ENCODE data around the gene SLC35G6.

The SLC35G6 gene

GRCh38 chr17:7502987-7503386 is 21.7 kb downstream of the SLC35G6 start:
- no peaks in the 10 kb centered on the region for H3K4me1 ChIP-seq (ENCODE audit: control insufficient read depth, insufficient read depth, low read length)
- no peak overlapping the region for H3K9ac ChIP-seq (ENCODE audit: low read length)
- H3K9me3 ChIP-seq (ENCODE audit: control insufficient read depth, low read length): no peaks in the 10 kb centered on the region
- H3K36me3 ChIP-seq (ENCODE audit: control insufficient read depth, insufficient read depth, low read length): peaks cover 42% of the 10 kb centered on the region
- no peak overlapping the region for H3K4me3 ChIP-seq (ENCODE audit: low read length)
- no peaks in the 10 kb centered on the region for H3K27me3 ChIP-seq (ENCODE audit: control insufficient read depth, insufficient read depth, low read length)

GRCh38 chr17:7503521-7503920 is 22.3 kb downstream of the SLC35G6 start:
- no peak overlapping the region for H3K4me3 ChIP-seq (ENCODE audit: low read length)
- H3K27me3 ChIP-seq (ENCODE audit: control insufficient read depth, insufficient read depth, low read length): no peaks in the 10 kb centered on the region
- peaks cover 47% of the 10 kb centered on the region for H3K36me3 ChIP-seq (ENCODE audit: control insufficient read depth, insufficient read depth, low read length)
- H3K9ac ChIP-seq (ENCODE audit: low read length): no peak overlapping the region
- H3K4me1 ChIP-seq (ENCODE audit: control insufficient read depth, insufficient read depth, low read length): no peaks in the 10 kb centered on the region
- no peaks in the 10 kb centered on the region for H3K9me3 ChIP-seq (ENCODE audit: control insufficient read depth, low read length)

- Histone ChIP-seq H3K4me1 (ENCODE audit: control insufficient read depth, insufficient read depth, low read length) (no peaks in the 10 kb centered on the region), H3K27me3 (ENCODE audit: control insufficient read depth, insufficient read depth, low read length) (no peaks in the 10 kb centered on the region), H3K4me3 (ENCODE audit: low read length) (no peak overlapping the region), H3K9ac (ENCODE audit: low read length) (no peak overlapping the region), H3K36me3 (ENCODE audit: control insufficient read depth, insufficient read depth, low read length) (peaks cover 40% of the 10 kb centered on the region), H3K9me3 (ENCODE audit: control insufficient read depth, low read length) (no peaks in the 10 kb centered on the region)
Observed at GRCh38 chr17:7508145-7508544, 26.9 kb downstream of the SLC35G6 start.

- H3K9me3 ChIP-seq (ENCODE audit: control insufficient read depth, low read length): no peaks in the 10 kb centered on the region
- H3K27me3 ChIP-seq (ENCODE audit: control insufficient read depth, insufficient read depth, low read length): no peaks in the 10 kb centered on the region
- H3K4me3 ChIP-seq (ENCODE audit: low read length): no peak overlapping the region
- peaks cover 38% of the 10 kb centered on the region for H3K36me3 ChIP-seq (ENCODE audit: control insufficient read depth, insufficient read depth, low read length)
- no peak overlapping the region for H3K9ac ChIP-seq (ENCODE audit: low read length)
- H3K4me1 ChIP-seq (ENCODE audit: control insufficient read depth, insufficient read depth, low read length): no peaks in the 10 kb centered on the region
Observed at GRCh38 chr17:7508846-7509245, 27.6 kb downstream of the SLC35G6 start.

GRCh38 chr17:7509937-7510336 is 28.7 kb downstream of the SLC35G6 start:
- Histone ChIP-seq H3K9ac (ENCODE audit: low read length) (no peak overlapping the region), H3K4me1 (ENCODE audit: control insufficient read depth, insufficient read depth, low read length) (peaks cover under 1% of the 10 kb centered on the region), H3K27me3 (ENCODE audit: control insufficient read depth, insufficient read depth, low read length) (no peaks in the 10 kb centered on the region), H3K36me3 (ENCODE audit: control insufficient read depth, insufficient read depth, low read length) (peaks cover 41% of the 10 kb centered on the region), H3K9me3 (ENCODE audit: control insufficient read depth, low read length) (no peaks in the 10 kb centered on the region), H3K4me3 (ENCODE audit: low read length) (no peak overlapping the region)

- no peak overlapping the region for H3K9ac ChIP-seq (ENCODE audit: low read length)
- H3K4me3 ChIP-seq (ENCODE audit: low read length): no peak overlapping the region
- no peaks in the 10 kb centered on the region for H3K9me3 ChIP-seq (ENCODE audit: control insufficient read depth, low read length)
- no peaks in the 10 kb centered on the region for H3K27me3 ChIP-seq (ENCODE audit: control insufficient read depth, insufficient read depth, low read length)
- H3K4me1 ChIP-seq (ENCODE audit: control insufficient read depth, insufficient read depth, low read length): peaks cover 9% of the 10 kb centered on the region
- H3K36me3 ChIP-seq (ENCODE audit: control insufficient read depth, insufficient read depth, low read length): peaks cover 41% of the 10 kb centered on the region
Observed at GRCh38 chr17:7511108-7511507, 29.9 kb downstream of the SLC35G6 start.

- Histone ChIP-seq H3K9ac (ENCODE audit: low read length) (no peak overlapping the region), H3K27me3 (ENCODE audit: control insufficient read depth, insufficient read depth, low read length) (no peaks in the 10 kb centered on the region), H3K9me3 (ENCODE audit: control insufficient read depth, low read length) (no peaks in the 10 kb centered on the region), H3K4me3 (ENCODE audit: low read length) (no peak overlapping the region), H3K36me3 (ENCODE audit: control insufficient read depth, insufficient read depth, low read length) (peaks cover 41% of the 10 kb centered on the region), H3K4me1 (ENCODE audit: control insufficient read depth, insufficient read depth, low read length) (peaks cover 14% of the 10 kb centered on the region)
Observed at GRCh38 chr17:7512105-7512504, 30.9 kb downstream of the SLC35G6 start.

- Histone ChIP-seq H3K36me3 (ENCODE audit: control insufficient read depth, insufficient read depth, low read length) (peaks cover 40% of the 10 kb centered on the region), H3K27me3 (ENCODE audit: control insufficient read depth, insufficient read depth, low read length) (no peaks in the 10 kb centered on the region), H3K9me3 (ENCODE audit: control insufficient read depth, low read length) (no peaks in the 10 kb centered on the region), H3K4me1 (ENCODE audit: control insufficient read depth, insufficient read depth, low read length) (peaks cover 14% of the 10 kb centered on the region), H3K4me3 (ENCODE audit: low read length) (no peak overlapping the region), H3K9ac (ENCODE audit: low read length) (no peak overlapping the region)
Observed at GRCh38 chr17:7512824-7513540, 31.7 kb downstream of the SLC35G6 start.

- no peak overlapping the region for H3K9ac ChIP-seq (ENCODE audit: low read length)
- no peaks in the 10 kb centered on the region for H3K9me3 ChIP-seq (ENCODE audit: control insufficient read depth, low read length)
- H3K36me3 ChIP-seq (ENCODE audit: control insufficient read depth, insufficient read depth, low read length): peaks cover 31% of the 10 kb centered on the region
- peaks cover 14% of the 10 kb centered on the region for H3K4me1 ChIP-seq (ENCODE audit: control insufficient read depth, insufficient read depth, low read length)
- H3K27me3 ChIP-seq (ENCODE audit: control insufficient read depth, insufficient read depth, low read length): no peaks in the 10 kb centered on the region
- no peak overlapping the region for H3K4me3 ChIP-seq (ENCODE audit: low read length)
Observed at GRCh38 chr17:7513850-7514419, 32.7 kb downstream of the SLC35G6 start.

GRCh38 chr17:7515911-7516610 is 34.8 kb downstream of the SLC35G6 start:
- peak overlapping the region; percentile 45 for H3K9ac ChIP-seq (ENCODE audit: low read length)

GRCh38 chr17:7523033-7523432 is 41.8 kb downstream of the SLC35G6 start:
- Histone ChIP-seq H3K9me3 (ENCODE audit: control insufficient read depth, low read length) (no peaks in the 10 kb centered on the region), H3K9ac (ENCODE audit: low read length) (no peak overlapping the region), H3K27me3 (ENCODE audit: control insufficient read depth, insufficient read depth, low read length) (no peaks in the 10 kb centered on the region), H3K4me1 (ENCODE audit: control insufficient read depth, insufficient read depth, low read length) (no peaks in the 10 kb centered on the region), H3K4me3 (ENCODE audit: low read length) (no peak overlapping the region), H3K36me3 (ENCODE audit: control insufficient read depth, insufficient read depth, low read length) (no peaks in the 10 kb centered on the region)

More at GRCh38 chr17:7515911-7516610, 34.8 kb downstream of the SLC35G6 start:
- peaks cover 26% of the 10 kb centered on the region for H3K36me3 ChIP-seq (ENCODE audit: control insufficient read depth, insufficient read depth, low read length)
- no peak overlapping the region for H3K4me3 ChIP-seq (ENCODE audit: low read length)
- H3K27me3 ChIP-seq (ENCODE audit: control insufficient read depth, insufficient read depth, low read length): no peaks in the 10 kb centered on the region
- H3K9me3 ChIP-seq (ENCODE audit: control insufficient read depth, low read length): no peaks in the 10 kb centered on the region
- peaks cover 14% of the 10 kb centered on the region for H3K4me1 ChIP-seq (ENCODE audit: control insufficient read depth, insufficient read depth, low read length)

- Histone ChIP-seq H3K9me3 (ENCODE audit: control insufficient read depth, low read length) (no peaks in the 10 kb centered on the region), H3K9ac (ENCODE audit: low read length) (no peak overlapping the region), H3K36me3 (ENCODE audit: control insufficient read depth, insufficient read depth, low read length) (no peaks in the 10 kb centered on the region), H3K27me3 (ENCODE audit: control insufficient read depth, insufficient read depth, low read length) (no peaks in the 10 kb centered on the region), H3K4me3 (ENCODE audit: low read length) (no peak overlapping the region), H3K4me1 (ENCODE audit: control insufficient read depth, insufficient read depth, low read length) (no peaks in the 10 kb centered on the region)
Observed at GRCh38 chr17:7528842-7529241, 47.6 kb downstream of the SLC35G6 start.

Measured in mucosa of stomach (tissue), 1 donor.